Measurements from ENCODE around the gene CXCL11. TPM values are rescaled to one million over a fixed set of nuclear protein-coding genes. Genes with fewer than 3 reads are reported as not detected.

Gene CXCL11
- total RNA-seq, 1 donor from 2014 or later = not detected

- Histone ChIP-seq H3K27me3 (ENCODE audit: control insufficient read depth, insufficient read depth, low read length) (no peaks in the 10 kb centered on the region), H3K36me3 (ENCODE audit: control insufficient read depth, insufficient read depth, low read length) (no peaks in the 10 kb centered on the region), H3K4me3 (ENCODE audit: low read depth, low read length) (no peak overlapping the region)
- FAIRE-seq (no peak), DNase-seq (ENCODE audit: low read depth) (no peak)
- TF ChIP-seq CTCF (IDR thresholded peaks at IDR 0.05; ENCODE audit: insufficient read depth, low read length, severe bottlenecking) = no peak
Measured at GRCh38 chr4:75997081-75997480, 38.8 kb downstream of the CXCL11 start.

GRCh38 chr4:75995727-75996126 is 40.1 kb downstream of the CXCL11 start:
- no peaks in the 10 kb centered on the region for H3K36me3 ChIP-seq (ENCODE audit: control insufficient read depth, insufficient read depth, low read length)
- H3K27me3 ChIP-seq (ENCODE audit: control insufficient read depth, insufficient read depth, low read length) = no peaks in the 10 kb centered on the region
- H3K4me3 ChIP-seq (ENCODE audit: low read depth, low read length) = no peak overlapping the region
- TF ChIP-seq CTCF (IDR thresholded peaks at IDR 0.05; ENCODE audit: insufficient read depth, low read length, severe bottlenecking) = peak; percentile 57
- DNase-seq (ENCODE audit: low read depth) (peak; percentile 55), FAIRE-seq (no peak)

GRCh38 chr4:75992462-75992861 is 43.4 kb downstream of the CXCL11 start:
- Histone ChIP-seq H3K36me3 (ENCODE audit: control insufficient read depth, insufficient read depth, low read length) (no peaks in the 10 kb centered on the region), H3K27me3 (ENCODE audit: control insufficient read depth, insufficient read depth, low read length) (no peaks in the 10 kb centered on the region), H3K4me3 (ENCODE audit: low read depth, low read length) (no peak overlapping the region)
- no peak for TF ChIP-seq CTCF (IDR thresholded peaks at IDR 0.05; ENCODE audit: insufficient read depth, low read length, severe bottlenecking)
- FAIRE-seq = no peak
- DNase-seq (ENCODE audit: low read depth) = no peak

GRCh38 chr4:75989846-75990528 is 45.9 kb downstream of the CXCL11 start:
- Histone ChIP-seq H3K27me3 (ENCODE audit: control insufficient read depth, insufficient read depth, low read length) (no peaks in the 10 kb centered on the region), H3K4me3 (ENCODE audit: low read depth, low read length) (peak overlapping the region; percentile 90), H3K36me3 (ENCODE audit: control insufficient read depth, insufficient read depth, low read length) (no peaks in the 10 kb centered on the region)
- DNase-seq (ENCODE audit: low read depth) = no peak
- TF ChIP-seq CTCF (IDR thresholded peaks at IDR 0.05; ENCODE audit: insufficient read depth, low read length, severe bottlenecking) = no peak
- no peak for FAIRE-seq

GRCh38 chr4:75985116-75985515 is 50.8 kb downstream of the CXCL11 start:
- TF ChIP-seq CTCF (IDR thresholded peaks at IDR 0.05; ENCODE audit: insufficient read depth, low read length, severe bottlenecking) = no peak
- no peak overlapping the region for H3K4me3 ChIP-seq (ENCODE audit: low read depth, low read length)
- no peaks in the 10 kb centered on the region for H3K27me3 ChIP-seq (ENCODE audit: control insufficient read depth, insufficient read depth, low read length)
- FAIRE-seq (no peak), DNase-seq (ENCODE audit: low read depth) (peak; percentile 80)
- peaks cover 5% of the 10 kb centered on the region for H3K36me3 ChIP-seq (ENCODE audit: control insufficient read depth, insufficient read depth, low read length)

Other genes with a start within 250 kb of the CXCL11 start
- under 0.01 TPM in 1 of 2 replicates, not detected in the other for gene PPEF2, start 133.6 kb downstream of the CXCL11 start, total RNA-seq
- 13.4 and 26.9 TPM in 2 replicates for gene NAAA, start 95.1 kb downstream of the CXCL11 start, total RNA-seq
- gene SDAD1, start 45.1 kb downstream of the CXCL11 start, total RNA-seq = 21.8 and 30.3 TPM in 2 replicates
- not detected in 2 replicates for gene CXCL9, start 28.6 kb downstream of the CXCL11 start, total RNA-seq
- 0.13 TPM in 1 of 2 replicates, not detected in the other for gene CXCL10, start 12.6 kb downstream of the CXCL11 start, total RNA-seq
- under 0.01 TPM in 1 of 2 replicates, not detected in the other for gene ART3, start 38.6 kb upstream of the CXCL11 start, total RNA-seq
- 33.9 and 62.4 TPM in 2 replicates for gene NUP54, start 112.3 kb upstream of the CXCL11 start, total RNA-seq
- 173 and 199 TPM in 2 replicates for gene SCARB2, start 177.8 kb upstream of the CXCL11 start, total RNA-seq
- gene FAM47E, start 215.7 kb upstream of the CXCL11 start, total RNA-seq = 0.26 and 0.38 TPM in 2 replicates

Measured in bronchial epithelial cell (primary cell).